ENCODE results near the gene MET.
"Not testable (repeated sequence)": the region's sequence is repeated elsewhere in the genome, so short reads cannot be mapped to it uniquely, and the experiment has no call there.

MET gene

DNA sequence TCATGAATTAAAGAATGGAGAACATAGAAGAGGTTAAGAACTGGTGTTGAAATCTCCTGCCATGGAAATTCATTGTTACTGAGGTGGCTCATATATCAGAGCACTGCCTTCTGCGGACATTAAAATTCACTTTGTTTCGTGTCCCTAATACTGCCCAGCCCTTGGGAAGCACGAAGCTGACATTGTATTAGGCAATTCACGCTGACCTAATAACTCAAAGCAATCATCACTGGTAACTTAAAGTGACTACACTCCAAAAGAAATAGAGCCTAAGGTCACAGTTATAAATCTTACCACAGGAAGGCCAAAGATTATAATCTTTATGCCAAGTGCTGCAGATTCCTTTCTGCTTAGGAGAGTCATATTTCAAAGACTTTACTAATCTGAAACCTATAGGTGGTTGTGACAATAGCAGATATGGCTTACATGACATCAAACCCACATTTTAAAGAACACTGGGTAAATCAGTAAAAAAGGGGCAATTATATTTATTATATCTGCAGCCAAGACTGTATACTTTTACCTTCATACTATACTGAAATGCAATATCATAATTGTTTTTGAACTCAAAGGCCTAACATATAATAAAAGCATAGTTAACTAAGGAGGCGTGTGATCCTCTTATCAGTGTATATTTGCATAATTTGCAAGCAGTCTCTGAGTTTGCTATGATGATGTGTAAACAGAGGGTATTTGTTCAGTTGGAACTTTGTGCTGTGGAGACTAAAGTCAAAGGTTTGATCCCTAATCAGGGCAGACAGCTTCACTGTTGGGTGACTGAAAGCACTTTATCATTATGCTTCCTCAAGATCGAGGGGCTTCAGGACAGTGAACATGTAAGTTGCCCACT is 138.5 kb downstream of the MET start:
- no peak for DNase-seq (ENCODE audit: low spot score)

DNA sequence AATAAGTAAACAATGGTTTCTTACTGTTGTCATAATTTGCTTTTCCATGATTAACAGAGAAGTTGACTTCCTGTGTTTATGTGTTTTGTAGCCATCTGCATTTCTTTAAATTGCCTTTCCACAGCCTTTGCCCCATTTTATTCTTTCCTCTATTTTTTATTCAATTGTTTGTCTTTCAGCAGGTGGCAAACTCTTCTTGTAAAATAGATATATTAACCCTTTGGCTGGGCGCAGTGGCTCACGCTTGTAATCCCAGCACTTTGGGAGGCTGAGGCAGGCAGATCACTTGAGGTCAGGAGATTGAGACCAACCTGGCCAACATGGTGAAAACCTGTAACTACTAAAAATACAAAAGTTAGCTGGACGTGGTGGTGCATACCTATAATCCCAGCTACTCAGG is 139.8 kb downstream of the MET start:
- DNase-seq (ENCODE audit: low spot score): no peak

DNA sequence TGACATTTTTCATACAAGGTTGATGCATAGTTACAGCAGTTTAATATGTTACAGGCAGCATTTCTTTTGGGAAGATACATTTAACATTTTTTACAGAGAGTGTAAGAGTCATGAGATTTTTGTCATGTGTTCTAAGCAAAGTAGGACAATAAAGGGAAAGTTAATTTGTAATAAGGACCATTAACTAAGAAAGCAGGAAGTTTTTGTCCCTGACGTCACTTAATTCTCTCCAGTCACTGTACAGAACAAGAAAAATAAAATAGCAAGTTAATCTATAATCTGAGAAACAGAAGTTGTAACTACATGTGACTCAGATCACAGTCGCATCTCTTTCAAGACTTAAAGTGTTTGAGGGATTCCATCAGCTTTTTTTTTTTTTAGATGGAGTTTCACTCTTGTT is 140.9 kb downstream of the MET start:
- no peak for DNase-seq (ENCODE audit: low spot score)

- not testable (repeated sequence) for DNase-seq (ENCODE audit: low spot score)
Measured at GRCh38 chr7:116813371-116813770, 141.4 kb downstream of the MET start.

DNA sequence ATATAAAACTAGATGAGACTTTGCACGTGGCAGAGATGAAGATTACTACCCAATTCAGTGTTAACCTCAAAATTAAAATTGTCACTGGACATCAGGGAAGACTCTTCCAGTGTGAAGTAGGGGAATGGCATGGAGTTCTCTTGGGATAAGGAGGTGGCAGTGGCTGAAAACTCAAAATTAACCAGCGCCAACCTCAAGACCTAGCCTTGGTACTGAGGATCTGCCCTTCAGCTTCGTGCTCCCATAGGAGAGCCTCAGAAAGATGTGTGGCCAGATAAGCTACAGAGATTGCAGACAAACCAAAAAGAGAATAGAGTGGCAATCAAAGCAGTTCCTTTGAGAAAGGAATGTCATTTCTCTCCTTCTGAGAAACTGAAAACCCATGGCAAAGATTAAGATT is 143.0 kb downstream of the MET start:
- DNase-seq (ENCODE audit: low spot score): no peak

DNA sequence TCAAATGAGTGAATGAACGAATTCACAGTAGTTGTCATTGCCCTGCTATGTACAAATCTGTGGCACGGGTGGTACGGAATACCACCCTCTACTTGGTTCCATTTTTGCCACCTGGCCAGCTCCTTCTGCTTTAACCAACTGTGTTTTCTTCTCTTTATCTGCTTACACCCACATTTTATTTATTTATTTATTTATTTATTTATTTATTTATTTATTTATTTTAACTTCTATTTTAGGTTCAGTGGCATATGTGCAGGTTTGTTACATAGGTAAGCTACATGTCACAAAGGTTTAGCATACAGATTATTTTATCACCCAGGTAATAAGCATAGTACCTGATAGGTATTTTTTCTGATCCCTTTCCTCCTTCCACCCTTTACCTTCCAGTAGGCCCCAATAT is 148.2 kb downstream of the MET start:
- no peak for DNase-seq (ENCODE audit: low spot score)

GRCh38 chr7:116821647-116822046 is 149.7 kb downstream of the MET start:
- not testable (repeated sequence) for DNase-seq (ENCODE audit: low spot score)

- DNase-seq (ENCODE audit: low spot score): no peak
Measured at GRCh38 chr7:116824449-116824848, 152.5 kb downstream of the MET start.

GRCh38 chr7:116828281-116828680 is 156.3 kb downstream of the MET start:
- no peak for DNase-seq (ENCODE audit: low spot score)

- DNase-seq (ENCODE audit: low spot score): no peak
Measured at GRCh38 chr7:116829041-116829440, 157.0 kb downstream of the MET start.

- no peak for DNase-seq (ENCODE audit: low spot score)
Measured at GRCh38 chr7:116829493-116829892, 157.5 kb downstream of the MET start.

DNA sequence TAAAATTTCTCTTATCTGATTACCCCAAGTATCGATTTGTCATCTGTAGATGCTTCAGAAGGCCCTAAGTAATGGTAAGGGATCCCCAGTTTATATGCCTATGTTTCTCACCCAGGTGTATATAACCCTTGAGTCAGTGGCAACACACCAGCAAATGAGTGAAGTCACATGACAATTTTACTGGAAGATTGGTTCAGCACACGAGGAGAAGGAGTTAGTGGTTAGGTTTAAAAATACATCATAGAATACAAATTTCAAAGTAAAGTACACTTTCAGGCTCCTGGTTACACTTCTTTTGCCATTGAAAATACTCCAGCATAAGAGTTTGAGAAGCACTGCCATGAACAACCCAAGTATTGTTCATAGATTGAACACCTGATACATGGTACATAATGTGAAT is 160.7 kb downstream of the MET start:
- DNase-seq (ENCODE audit: low spot score): no peak

DNA sequence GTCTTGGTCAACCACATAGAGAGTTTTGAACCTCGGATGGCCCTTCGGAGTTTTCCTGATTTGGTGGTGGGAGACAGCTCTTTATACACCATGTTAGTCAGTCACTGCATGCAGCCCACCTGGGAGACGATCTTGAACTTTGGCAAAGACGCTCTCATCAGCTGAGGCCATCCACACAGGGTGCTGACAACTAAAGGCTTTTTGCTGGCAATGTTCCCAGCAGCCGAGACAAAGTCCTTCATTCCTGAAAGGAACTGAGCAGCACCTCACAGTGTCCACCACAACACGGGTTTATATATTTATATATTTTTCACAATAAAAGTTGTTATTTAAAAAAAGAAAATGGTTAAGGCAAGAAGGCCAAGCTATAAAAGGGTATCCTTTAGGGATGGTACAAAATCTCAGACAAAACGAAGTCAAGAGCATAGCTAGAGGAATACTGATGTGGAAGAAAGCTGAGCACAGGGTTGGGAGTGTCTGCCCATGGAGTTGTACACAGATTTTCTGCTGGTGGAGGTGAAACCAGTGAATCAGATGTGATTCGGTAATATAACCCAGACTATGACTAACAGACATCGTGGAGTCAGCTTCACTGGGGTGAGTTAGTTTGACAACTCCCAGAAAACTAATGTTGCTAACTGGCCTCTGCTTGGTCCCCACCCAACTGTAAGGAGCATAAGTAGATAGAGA is 163.0 kb downstream of the MET start:
- DNase-seq (ENCODE audit: low spot score): no peak

GRCh38 chr7:116836048-116836447 is 164.1 kb downstream of the MET start:
- DNase-seq (ENCODE audit: low spot score): no peak

- no peak for DNase-seq (ENCODE audit: low spot score)
Measured at GRCh38 chr7:116836911-116837310, 164.9 kb downstream of the MET start.

GRCh38 chr7:116837586-116837985 is 165.6 kb downstream of the MET start:
- DNase-seq (ENCODE audit: low spot score): no peak

- no peak for DNase-seq (ENCODE audit: low spot score)
Measured at GRCh38 chr7:116840256-116840655, 168.3 kb downstream of the MET start.

DNA sequence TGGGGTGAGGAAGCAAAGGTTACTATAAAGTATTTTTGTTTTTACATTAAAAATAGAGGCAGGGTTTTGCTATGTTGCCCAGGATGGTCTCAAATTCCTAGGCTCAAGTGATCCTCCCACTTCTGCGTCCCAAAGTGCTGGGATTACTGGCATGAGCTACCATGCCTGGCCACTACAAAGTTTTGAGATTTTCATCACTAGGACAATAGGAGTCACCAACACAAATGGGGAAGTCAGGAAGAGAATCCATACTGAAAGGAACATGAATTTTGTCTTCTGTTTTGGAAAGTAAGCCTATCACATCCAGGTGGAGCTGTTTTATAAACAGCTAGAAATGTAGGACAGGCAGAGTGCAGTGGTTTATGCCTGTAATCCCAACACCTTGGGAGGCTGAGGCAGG is 170.4 kb downstream of the MET start:
- no peak for DNase-seq (ENCODE audit: low spot score)

GRCh38 chr7:116843378-116843777 is 171.4 kb downstream of the MET start:
- no peak for DNase-seq (ENCODE audit: low spot score)
